ENCODE data around the gene SH2D3A. TPM values are rescaled to one million over a fixed set of nuclear protein-coding genes. Genes with fewer than 3 reads are reported as not detected.
A peak's percentile ranks its signal among the peaks of the same experiment; 100 is the strongest.

The SH2D3A gene
- total RNA-seq, 1 experiment from 2014 or later: 43.4 TPM

- Histone ChIP-seq H3F3A (ENCODE audit: insufficient read depth, low read depth) (peaks cover 37% of the 10 kb centered on the region), H3K79me2 (ENCODE audit: low read depth) (peaks cover 41% of the 10 kb centered on the region), H3K4me1 (replicated peaks; ENCODE audit: insufficient read depth) (peaks cover 27% of the 10 kb centered on the region), H3K4me3 (peak within 1 kb of the TSS; percentile 82), H3K9me3 (ENCODE audit: insufficient read depth, low read depth) (no peaks in the 10 kb centered on the region), H3K4me2 (peak within 1 kb of the TSS; percentile 79), H4K20me1 (ENCODE audit: insufficient read depth) (0 out of 2 replicates have a peak, but pooled peaks cover 5% of the 10 kb centered on the region), H3K36me3 (ENCODE audit: low read depth) (no peaks in the 10 kb centered on the region), H3K27me3 (ENCODE audit: insufficient read depth, low read depth) (no peaks in the 10 kb centered on the region), H2AFZ (peak within 1 kb of the TSS; percentile 76), H3K9me2 (ENCODE audit: insufficient read depth) (no peaks in the 10 kb centered on the region), H3K27ac (peak within 1 kb of the TSS; percentile 81)
- intact Hi-C loops (cut with micrococcal nuclease; ENCODE audit: unreplicated experiment): loop anchor here (5.0 kb wide), 2 partner anchors 275 to 610 kb away; partner anchors contain the start of gene CRB3
- ChIA-PET CTCF (interaction anchor here (0.8 to 1.1 kb wide), 2 partner anchors 64 to 753 kb away, joined by 3 read pairs; no protein-coding TSS in a partner anchor), POLR2A (ENCODE audit: unreplicated experiment) (interaction anchor here (0.5 to 1.8 kb wide), 4 partner anchors 16 to 214 kb away, joined by 3 to 8 read pairs (median 4); partner anchors contain the start of genes C3 and TNFSF9)
- TF ChIP-seq CTCF (conservative IDR thresholded peaks at IDR 0.05) (no peak), EZH2 (IDR thresholded peaks at IDR 0.05; ENCODE audit: low read depth) (no peak)
- no TSS peak for BruUV-seq (replicated peaks)
- DNase-seq: peak; percentile 96 to 98
These were observed 29.9 kb downstream of the SH2D3A start, which contains the start of gene GPR108 for GRCh38 chr19:6737284-6737872. TSS of gene GPR108 (minus strand) at chr19:6737580. CDS start at chr19:6737576, 4 bp downstream.

GRCh38 chr19:6736917-6737283 is 30.3 kb downstream of the SH2D3A start:
- peak overlapping the region; percentile 79 for H3K4me2 ChIP-seq
- peak overlapping the region; percentile 82 for H3K4me3 ChIP-seq
- no peaks in the 10 kb centered on the region for H3K36me3 ChIP-seq (ENCODE audit: low read depth)
- CTCF ChIA-PET: interaction anchor here (0.5 to 0.8 kb wide), 2 partner anchors 16 to 752 kb away, joined by 3 to 12 read pairs; partner anchors contain the start of gene C3
- TSS peak; percentile 32 for BruUV-seq (replicated peaks)
- TF ChIP-seq CTCF (conservative IDR thresholded peaks at IDR 0.05) (peak; percentile 22; the same call in 1 of the 2 replicates), EZH2 (IDR thresholded peaks at IDR 0.05; ENCODE audit: low read depth) (no peak)
- intact Hi-C loops (cut with micrococcal nuclease; ENCODE audit: unreplicated experiment): loop anchor here (1.0 to 5.0 kb wide), 4 partner anchors 105 to 610 kb away; partner anchors contain the start of gene CRB3
- H3K79me2 ChIP-seq (ENCODE audit: low read depth): peaks cover 36% of the 10 kb centered on the region
- peak overlapping the region; percentile 81 for H3K27ac ChIP-seq
- H3F3A ChIP-seq (ENCODE audit: insufficient read depth, low read depth): peaks cover 32% of the 10 kb centered on the region
- H3K9me3 ChIP-seq (ENCODE audit: insufficient read depth, low read depth): no peaks in the 10 kb centered on the region
- H3K4me1 ChIP-seq (replicated peaks; ENCODE audit: insufficient read depth): peaks cover 22% of the 10 kb centered on the region
- 0 out of 2 replicates have a peak, but pooled peaks cover 5% of the 10 kb centered on the region for H4K20me1 ChIP-seq (ENCODE audit: insufficient read depth)
- POLR2A ChIA-PET (ENCODE audit: unreplicated experiment): interaction anchor here (0.5 to 1.8 kb wide), 3 partner anchors 16 to 206 kb away, joined by 3 to 8 read pairs (median 4); partner anchors contain the start of genes C3 and TNFSF9
- no peaks in the 10 kb centered on the region for H3K27me3 ChIP-seq (ENCODE audit: insufficient read depth, low read depth)
- DNase-seq: peak in 1 of 2 experiments; percentile 37
- H3K9me2 ChIP-seq (ENCODE audit: insufficient read depth): no peaks in the 10 kb centered on the region
- H2AFZ ChIP-seq: peak overlapping the region; percentile 76

GRCh38 chr19:6736169-6736916 is 30.9 kb downstream of the SH2D3A start:
- TF ChIP-seq EZH2 (IDR thresholded peaks at IDR 0.05; ENCODE audit: low read depth): no peak
- peak; percentile 57; the same call in 1 of the 2 replicates for TF ChIP-seq CTCF (conservative IDR thresholded peaks at IDR 0.05)
- H3K4me3 ChIP-seq: peak overlapping the region; percentile 82
- peaks cover 28% of the 10 kb centered on the region for H3F3A ChIP-seq (ENCODE audit: insufficient read depth, low read depth)
- H3K36me3 ChIP-seq (ENCODE audit: low read depth): no peaks in the 10 kb centered on the region
- H2AFZ ChIP-seq: peak overlapping the region; percentile 76
- peaks cover 31% of the 10 kb centered on the region for H3K79me2 ChIP-seq (ENCODE audit: low read depth)
- 0 out of 2 replicates have a peak, but pooled peaks cover 5% of the 10 kb centered on the region for H4K20me1 ChIP-seq (ENCODE audit: insufficient read depth)
- H3K4me1 ChIP-seq (replicated peaks; ENCODE audit: insufficient read depth): peaks cover 16% of the 10 kb centered on the region
- H3K27me3 ChIP-seq (ENCODE audit: insufficient read depth, low read depth): no peaks in the 10 kb centered on the region
- no TSS peak for BruUV-seq (replicated peaks)
- CTCF ChIA-PET: interaction anchor here (0.5 kb wide), 2 partner anchors 16 to 55 kb away, joined by 6 to 12 read pairs; partner anchors contain the start of gene C3
- no peaks in the 10 kb centered on the region for H3K9me2 ChIP-seq (ENCODE audit: insufficient read depth)
- H3K9me3 ChIP-seq (ENCODE audit: insufficient read depth, low read depth): no peaks in the 10 kb centered on the region
- POLR2A ChIA-PET (ENCODE audit: unreplicated experiment): no interaction called here
- intact Hi-C loops (cut with micrococcal nuclease; ENCODE audit: unreplicated experiment): loop anchor here (1.0 to 5.0 kb wide), 4 partner anchors 104 to 609 kb away; partner anchors contain the start of gene CRB3
- peak; percentile 72 to 83 for DNase-seq
- peak overlapping the region; percentile 79 for H3K4me2 ChIP-seq
- H3K27ac ChIP-seq: peak overlapping the region; percentile 81

Data from PC-9 (cell line).